Breast epithelium (tissue), 3 donors: ENCODE measurements around the gene AR.
"Not testable (repeated sequence)": the region's sequence is repeated elsewhere in the genome, so short reads cannot be mapped to it uniquely, and the experiment has no call there.

Source experiments
- CTCF ChIP-seq, 3 donors: fragments of 450-650 bp; IDR thresholded peaks; one replicate each; pipeline ENCODE4 v1.5.1; 2016 to 2017; ENCODE audit warnings: antibody characterized with exemption in 3 of 3, mild to moderate bottlenecking in 3 of 3, moderate library complexity in 3 of 3
- POLR2A ChIP-seq: fragments of 450-650 bp; IDR thresholded peaks from one replicate; pipeline ENCODE4 v1.6.1; 2016; ENCODE audit warnings: antibody characterized with exemption, mild to moderate bottlenecking, moderate library complexity

DNA sequence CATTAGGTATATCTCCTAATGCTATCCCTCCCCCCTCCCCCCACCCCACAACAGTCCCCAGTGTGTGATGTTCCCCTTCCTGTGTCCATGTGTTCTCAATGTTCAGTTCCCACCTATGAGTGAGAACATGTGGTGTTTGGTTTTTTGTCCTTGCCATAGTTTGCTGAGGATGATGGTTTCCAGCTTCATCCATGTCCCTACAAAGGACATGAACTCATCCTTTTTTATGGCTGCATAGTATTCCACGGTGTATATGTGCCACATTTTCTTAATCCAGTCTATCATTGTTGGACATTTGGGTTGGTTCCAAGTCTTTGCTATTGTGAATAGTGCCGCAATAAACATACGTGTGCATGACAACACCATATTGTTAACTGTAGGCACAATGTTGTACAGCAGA is 93.5 kb downstream of the AR start:
- not testable (repeated sequence) for TF ChIP-seq POLR2A; CTCF (IDR thresholded peaks at IDR 0.05)
